IPS DF 4.7 (cell line): ENCODE measurements around the gene LEMD1.

ENCODE experiments used
- DNase-seq: peaks from one replicate; pipeline ENCODE4 v3.0.0-alpha.2; 2013; ENCODE audit warnings: low spot score; ENCODE audit errors: extremely low read depth

LEMD1 gene

GRCh38 chr1:205421798-205422197 is at the start of gene LEMD1:
LEMD1 (minus strand) TSS chr1:205422056; CDS start chr1:205420536, 1,520 bp downstream.
- no peak for DNase-seq

- no peak for DNase-seq
These were observed 48.3 kb upstream of the LEMD1 start for GRCh38 chr1:205470131-205470530.

- no peak for DNase-seq
These were observed 44.9 kb upstream of the LEMD1 start for GRCh38 chr1:205466595-205467220.

- no peak for DNase-seq
These were observed 43.5 kb upstream of the LEMD1 start for GRCh38 chr1:205465392-205465791.

GRCh38 chr1:205458777-205459566 is 37.1 kb upstream of the LEMD1 start:
- DNase-seq, result no peak

- no peak for DNase-seq
These were observed 35.3 kb upstream of the LEMD1 start for GRCh38 chr1:205456868-205457745.

GRCh38 chr1:205456383-205456867 is 34.6 kb upstream of the LEMD1 start:
- DNase-seq, result no peak

GRCh38 chr1:205455581-205456382 is 33.9 kb upstream of the LEMD1 start, which contains the start of gene BLACAT1:
BLACAT1 (minus strand) TSS chr1:205456045.
- DNase-seq, result no peak

GRCh38 chr1:205454903-205455335 is 33.1 kb upstream of the LEMD1 start:
- no peak for DNase-seq

- DNase-seq, result no peak
These were observed 31.6 kb upstream of the LEMD1 start for GRCh38 chr1:205453466-205453865.

- no peak for DNase-seq
These were observed 31.1 kb upstream of the LEMD1 start for GRCh38 chr1:205452933-205453332.

GRCh38 chr1:205452364-205452763 is 30.5 kb upstream of the LEMD1 start:
- no peak for DNase-seq

- DNase-seq, result no peak
These were observed 29.9 kb upstream of the LEMD1 start for GRCh38 chr1:205451759-205452164.

GRCh38 chr1:205451202-205451601 is 29.3 kb upstream of the LEMD1 start:
- DNase-seq, result no peak

GRCh38 chr1:205450448-205450847 is 28.6 kb upstream of the LEMD1 start:
- no peak for DNase-seq

GRCh38 chr1:205449750-205450443 is 28.0 kb upstream of the LEMD1 start:
- no peak for DNase-seq

- no peak for DNase-seq
These were observed 27.4 kb upstream of the LEMD1 start for GRCh38 chr1:205449254-205449749.

- no peak for DNase-seq
These were observed 26.8 kb upstream of the LEMD1 start for GRCh38 chr1:205448540-205449253.
